ENCODE data around the gene OR51A4. TPM values are rescaled to one million over a fixed set of nuclear protein-coding genes. Genes with fewer than 3 reads are reported as not detected.
"Not testable (repeated sequence)": the region's sequence is repeated elsewhere in the genome, so short reads cannot be mapped to it uniquely, and the experiment has no call there.

The OR51A4 gene
- not detected for polyA plus RNA-seq (2013, experiment 1 of 2)
- polyA plus RNA-seq (2013, experiment 2 of 2) = not detected

GRCh38 chr11:4947505-4947904 lies at the start of gene OR51A4:
Gene OR51A4, minus strand, starts transcription at chr11:4947605. Its CDS starts 505 bp downstream, at chr11:4947100.
- Histone ChIP-seq H3K4me3 (ENCODE audit: extremely low read depth, insufficient read depth, low read length, poor library complexity, severe bottlenecking) (no peak within 1 kb of the TSS), H3K36me3 (ENCODE audit: control insufficient read depth, insufficient read depth, low read length) (no peaks in the 10 kb centered on the region), H3K4me1 (ENCODE audit: control insufficient read depth, insufficient read depth, low read length, poor library complexity, severe bottlenecking) (no peaks in the 10 kb centered on the region), H3K27ac (ENCODE audit: low read depth, low read length, severe bottlenecking) (no peak within 1 kb of the TSS), H3K9me3 (ENCODE audit: control insufficient read depth, low read length) (no peaks in the 10 kb centered on the region)

- whole genome bisulfite sequencing, 2 experiments (ENCODE audit: insufficient coverage in 2 of 2) = no CpG with 5 or more reads among the region's 2 CpGs
- no peaks in the 10 kb centered on the region for H3K9me3 ChIP-seq (ENCODE audit: control insufficient read depth, low read length)
- H3K36me3 ChIP-seq (ENCODE audit: control insufficient read depth, insufficient read depth, low read length) = no peaks in the 10 kb centered on the region
- no peaks in the 10 kb centered on the region for H3K4me1 ChIP-seq (ENCODE audit: control insufficient read depth, insufficient read depth, low read length, poor library complexity, severe bottlenecking)
- H3K4me3 ChIP-seq (ENCODE audit: extremely low read depth, insufficient read depth, low read length, poor library complexity, severe bottlenecking) = no peak within 1 kb of the TSS
- no peak within 1 kb of the TSS for H3K27ac ChIP-seq (ENCODE audit: low read depth, low read length, severe bottlenecking)
These were observed 47.1 kb upstream of the OR51A4 start, which contains the start of gene OR51L1 for GRCh38 chr11:4994551-4994950. Gene OR51L1, plus strand, starts transcription at chr11:4994851. Its CDS starts 4,132 bp downstream, at chr11:4998983.

GRCh38 chr11:4991060-4991459 lies 43.7 kb upstream of the OR51A4 start:
- H3K4me3 ChIP-seq (ENCODE audit: extremely low read depth, insufficient read depth, low read length, poor library complexity, severe bottlenecking) = no peak overlapping the region
- H3K4me1 ChIP-seq (ENCODE audit: control insufficient read depth, insufficient read depth, low read length, poor library complexity, severe bottlenecking) = no peaks in the 10 kb centered on the region
- H3K36me3 ChIP-seq (ENCODE audit: control insufficient read depth, insufficient read depth, low read length) = no peaks in the 10 kb centered on the region
- WGBS, 2 experiments (ENCODE audit: insufficient coverage in 2 of 2) = 67% methylated on average over 1 of the region's 1 CpG; no CpG with 5 or more reads in 1 of the 2 experiments
- no peaks in the 10 kb centered on the region for H3K9me3 ChIP-seq (ENCODE audit: control insufficient read depth, low read length)
- H3K27ac ChIP-seq (ENCODE audit: low read depth, low read length, severe bottlenecking) = no peak overlapping the region

- WGBS, 2 experiments (ENCODE audit: insufficient coverage in 2 of 2) = 78 to 93% methylated on average over 2 to 4 of the region's 6 CpGs
These were observed 36.4 kb upstream of the OR51A4 start for GRCh38 chr11:4983841-4984240.

GRCh38 chr11:4982678-4983077 lies 35.3 kb upstream of the OR51A4 start:
- Histone ChIP-seq H3K4me1 (ENCODE audit: control insufficient read depth, insufficient read depth, low read length, poor library complexity, severe bottlenecking) (no peaks in the 10 kb centered on the region), H3K9me3 (ENCODE audit: control insufficient read depth, low read length) (no peaks in the 10 kb centered on the region), H3K36me3 (ENCODE audit: control insufficient read depth, insufficient read depth, low read length) (no peaks in the 10 kb centered on the region), H3K27ac (ENCODE audit: low read depth, low read length, severe bottlenecking) (no peak overlapping the region), H3K4me3 (ENCODE audit: extremely low read depth, insufficient read depth, low read length, poor library complexity, severe bottlenecking) (no peak overlapping the region)
- WGBS, 2 experiments (ENCODE audit: insufficient coverage in 2 of 2) = 100% methylated on average over 1 of the region's 3 CpGs; no CpG with 5 or more reads in 1 of the 2 experiments

More at GRCh38 chr11:4983841-4984240, 36.4 kb upstream of the OR51A4 start:
- Histone ChIP-seq H3K4me3 (ENCODE audit: extremely low read depth, insufficient read depth, low read length, poor library complexity, severe bottlenecking) (no peak overlapping the region), H3K4me1 (ENCODE audit: control insufficient read depth, insufficient read depth, low read length, poor library complexity, severe bottlenecking) (no peaks in the 10 kb centered on the region), H3K9me3 (ENCODE audit: control insufficient read depth, low read length) (no peaks in the 10 kb centered on the region), H3K36me3 (ENCODE audit: control insufficient read depth, insufficient read depth, low read length) (no peaks in the 10 kb centered on the region), H3K27ac (ENCODE audit: low read depth, low read length, severe bottlenecking) (no peak overlapping the region)

- H3K4me1 ChIP-seq (ENCODE audit: control insufficient read depth, insufficient read depth, low read length, poor library complexity, severe bottlenecking) = no peaks in the 10 kb centered on the region
- no peaks in the 10 kb centered on the region for H3K36me3 ChIP-seq (ENCODE audit: control insufficient read depth, insufficient read depth, low read length)
- H3K4me3 ChIP-seq (ENCODE audit: extremely low read depth, insufficient read depth, low read length, poor library complexity, severe bottlenecking) = no peak overlapping the region
- no peaks in the 10 kb centered on the region for H3K9me3 ChIP-seq (ENCODE audit: control insufficient read depth, low read length)
- 89 to 92% methylated on average over 3 of the region's 3 CpGs for WGBS, 2 experiments (ENCODE audit: insufficient coverage in 2 of 2)
- H3K27ac ChIP-seq (ENCODE audit: low read depth, low read length, severe bottlenecking) = no peak overlapping the region
These were observed 31.6 kb upstream of the OR51A4 start for GRCh38 chr11:4979036-4979435.

- Histone ChIP-seq H3K27ac (ENCODE audit: low read depth, low read length, severe bottlenecking) (no peak overlapping the region), H3K4me1 (ENCODE audit: control insufficient read depth, insufficient read depth, low read length, poor library complexity, severe bottlenecking) (no peaks in the 10 kb centered on the region), H3K9me3 (ENCODE audit: control insufficient read depth, low read length) (no peaks in the 10 kb centered on the region), H3K36me3 (ENCODE audit: control insufficient read depth, insufficient read depth, low read length) (no peaks in the 10 kb centered on the region), H3K4me3 (ENCODE audit: extremely low read depth, insufficient read depth, low read length, poor library complexity, severe bottlenecking) (no peak overlapping the region)
- 81 to 90% methylated on average over 3 to 4 of the region's 5 CpGs for WGBS, 2 experiments (ENCODE audit: insufficient coverage in 2 of 2)
These were observed 28.0 kb upstream of the OR51A4 start for GRCh38 chr11:4975436-4975835.

GRCh38 chr11:4962816-4963215 lies 15.4 kb upstream of the OR51A4 start:
- Histone ChIP-seq H3K9me3 (ENCODE audit: control insufficient read depth, low read length) (no peaks in the 10 kb centered on the region), H3K36me3 (ENCODE audit: control insufficient read depth, insufficient read depth, low read length) (no peaks in the 10 kb centered on the region), H3K4me3 (ENCODE audit: extremely low read depth, insufficient read depth, low read length, poor library complexity, severe bottlenecking) (no peak overlapping the region), H3K4me1 (ENCODE audit: control insufficient read depth, insufficient read depth, low read length, poor library complexity, severe bottlenecking) (no peaks in the 10 kb centered on the region), H3K27ac (ENCODE audit: low read depth, low read length, severe bottlenecking) (no peak overlapping the region)
- WGBS, 2 experiments (ENCODE audit: insufficient coverage in 2 of 2) = no CpG with 5 or more reads among the region's 1 CpG

- H3K36me3 ChIP-seq (ENCODE audit: control insufficient read depth, insufficient read depth, low read length) = no peaks in the 10 kb centered on the region
- no peak overlapping the region for H3K4me3 ChIP-seq (ENCODE audit: extremely low read depth, insufficient read depth, low read length, poor library complexity, severe bottlenecking)
- no peak overlapping the region for H3K27ac ChIP-seq (ENCODE audit: low read depth, low read length, severe bottlenecking)
- no peaks in the 10 kb centered on the region for H3K9me3 ChIP-seq (ENCODE audit: control insufficient read depth, low read length)
- WGBS, 2 experiments (ENCODE audit: insufficient coverage in 2 of 2) = 95 to 100% methylated on average over 2 of the region's 3 CpGs
- H3K4me1 ChIP-seq (ENCODE audit: control insufficient read depth, insufficient read depth, low read length, poor library complexity, severe bottlenecking) = no peaks in the 10 kb centered on the region
These were observed 13.5 kb upstream of the OR51A4 start for GRCh38 chr11:4960877-4961276.

GRCh38 chr11:4957396-4957795 lies 10.0 kb upstream of the OR51A4 start:
- H3K4me3 ChIP-seq (ENCODE audit: extremely low read depth, insufficient read depth, low read length, poor library complexity, severe bottlenecking) = no peak overlapping the region
- no peaks in the 10 kb centered on the region for H3K9me3 ChIP-seq (ENCODE audit: control insufficient read depth, low read length)
- WGBS, 2 experiments (ENCODE audit: insufficient coverage in 2 of 2) = 90 to 97% methylated on average over 3 to 4 of the region's 4 CpGs
- no peaks in the 10 kb centered on the region for H3K4me1 ChIP-seq (ENCODE audit: control insufficient read depth, insufficient read depth, low read length, poor library complexity, severe bottlenecking)
- no peaks in the 10 kb centered on the region for H3K36me3 ChIP-seq (ENCODE audit: control insufficient read depth, insufficient read depth, low read length)
- H3K27ac ChIP-seq (ENCODE audit: low read depth, low read length, severe bottlenecking) = no peak overlapping the region

- H3K9me3 ChIP-seq (ENCODE audit: control insufficient read depth, low read length); H3K4me1 ChIP-seq (ENCODE audit: control insufficient read depth, insufficient read depth, low read length, poor library complexity, severe bottlenecking); H3K36me3 ChIP-seq (ENCODE audit: control insufficient read depth, insufficient read depth, low read length); H3K27ac ChIP-seq (ENCODE audit: low read depth, low read length, severe bottlenecking); H3K4me3 ChIP-seq (ENCODE audit: extremely low read depth, insufficient read depth, low read length, poor library complexity, severe bottlenecking): not testable (repeated sequence)
- WGBS, 2 experiments (ENCODE audit: insufficient coverage in 2 of 2) = 83 to 90% methylated on average over 1 of the region's 2 CpGs
These were observed 8.2 kb upstream of the OR51A4 start, which contains the start of gene OR51A2 for GRCh38 chr11:4955613-4956012. Gene OR51A2, minus strand, starts transcription at chr11:4955713. Its CDS starts 0 bp downstream, at chr11:4955713.

All from mesodermal cell (in vitro differentiated cells).